Ovary (tissue), 9 donors: Measurements from ENCODE around the gene HAUS6. TPM values are rescaled to one million over a fixed set of nuclear protein-coding genes. Genes with fewer than 3 reads are reported as not detected.

Source experiments
- DNase-seq, 5 donors: peaks; one replicate each; pipeline ENCODE4 v3.0.0-alpha.2; 2019 to 2020
- H3K27ac ChIP-seq, 2 donors: fragments of 200-600 bp; one replicate each; pipeline versions ENCODE4 v1.5.1 to v1.8.0; 2019 to 2022
- H3K27me3 ChIP-seq: fragments of 200-600 bp; one replicate; pipeline ENCODE4 v1.8.0; 2022
- H3K36me3 ChIP-seq: fragments of 200-600 bp; sonication (generic); one replicate; pipeline ENCODE4 v1.5.1; 2019
- H3K4me1 ChIP-seq: one replicate; pipeline ENCODE4 v1.8.1; 2013; ENCODE audit warnings: mild to moderate bottlenecking, moderate library complexity; ENCODE audit not compliant: insufficient read depth
- H3K4me3 ChIP-seq: fragments of 200-600 bp; sonication (generic); one replicate; pipeline ENCODE4 v1.5.1; 2017
- H3K9me3 ChIP-seq, 2 donors: fragments of 200-600 bp in 1 of 2; sonication (generic) in 1 of 2; one replicate each; pipeline versions ENCODE4 v1.5.1 to v1.8.1; 2013 to 2019; ENCODE audit warnings: mild to moderate bottlenecking in 1 of 2, moderate library complexity in 1 of 2
- EP300 ChIP-seq: sonication (generic); formaldehyde crosslinking; IDR thresholded peaks from one replicate; pipeline ENCODE4 v1.6.1; 2017; ENCODE audit warnings: antibody characterized with exemption
- POLR2A ChIP-seq: fragments of 450-650 bp; IDR thresholded peaks from one replicate; pipeline ENCODE4 v1.6.1; 2017; ENCODE audit warnings: antibody characterized with exemption, mild to moderate bottlenecking, moderate library complexity
- WGBS, 3 donors: extraction: QIAGEN DNeasy Blood & Tissue Kit in 1 of 3; methylation state at CpG; one replicate each; pipeline versions ENCODE4 v1.1.5 to v1.1.7; 2013 to 2017; 5-methylcytosine and 5-hydroxymethylcytosine counted together
- intact Hi-C, 4 donors: fragments of 100-400 bp; cut with DNase I; formaldehyde crosslinking; loops; one replicate each; pipeline versions ENCODE4 v1.11.0 to v1.15.1; 2022 to 2023
- polyA plus RNA-seq, 2 donors: library from polyadenylated mRNA; stranded (reverse); fragments of 200-250 nt in 1 of 2; fragments of 350-450 nt in 1 of 2; fragmentation: Illumina TruSeq in 1 of 2; extraction: RNeasy Lipid Tissue Mini Kit (QIAGEN cat#74804) in 1 of 2; gene quantifications; one replicate each; pipeline ENCODE4 v1.2.3, GENCODE V29; 2013 to 2014
- total RNA-seq, 7 donors: library from RNA; depleted of rRNA in 2 of 7; stranded (reverse); fragments of >200 nt in 2 of 7; fragmentation: NEBNext Ultra II Directional in 3 of 7; extraction: Animal tissue kit (Norgen Biotek cat#: 25700) in 3 of 7; gene quantifications; one replicate each; pipeline versions ENCODE4 v1.1.0 to v1.2.4, GENCODE V29; 2016 to 2023
- TF ChIP-seq, protein P1 (sequence below), 3 donors: fragments of 450-650 bp in 2 of 3; fragments of 200-600 bp in 1 of 3; IDR thresholded peaks; one replicate each; pipeline versions ENCODE4 v1.5.1 to v1.8.0; 2016 to 2022; ENCODE audit warnings: antibody characterized with exemption in 3 of 3, mild to moderate bottlenecking in 1 of 3
- donor health status: DM: no; HTN: no; CAD: no; lungs with moderate emphysema.
- donor health status: DM: no; HTN: no; CAD: no.
- donor health status: Bipolar disorder and iron deficiency.
- donor health status: DM: yes; HTN: yes; CAD: no.
- donor health status: DM: no; HTN: no; CAD: no.
- donor health status: DM: yes; HTN: yes; CAD: no.

Gene HAUS6
- total and polyA plus RNA-seq, 9 donors, result 4.6 to 13.1 (median 9.7) TPM

DNA sequence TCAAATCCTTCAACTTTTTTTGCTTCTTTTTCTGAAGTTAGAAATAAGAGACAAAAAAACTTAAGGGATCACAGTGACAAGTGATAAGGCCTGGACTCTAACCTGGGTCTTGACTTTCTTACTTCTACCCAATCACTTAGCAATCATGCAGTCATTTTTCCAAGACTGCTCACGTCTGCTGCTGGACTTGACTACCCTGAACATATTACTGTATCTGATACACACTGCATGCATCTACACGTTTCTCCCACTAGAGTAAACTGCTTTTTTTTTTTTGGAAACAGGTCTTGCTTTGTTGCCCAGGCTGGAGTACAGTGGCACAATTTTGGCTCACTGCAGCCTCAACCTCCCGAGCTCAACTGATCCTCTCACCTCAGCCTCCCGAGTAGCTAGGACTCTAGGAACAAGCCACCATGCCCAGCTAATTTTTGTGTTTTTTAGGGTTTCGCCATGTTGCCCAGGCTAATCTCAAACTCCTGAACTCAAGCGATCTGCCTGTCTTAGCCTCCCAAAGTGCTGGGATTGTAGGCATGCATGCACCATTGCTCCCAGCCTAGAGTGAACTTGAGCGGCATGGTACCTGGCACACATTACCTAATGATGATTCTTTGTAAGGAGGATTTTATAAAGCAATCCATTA, 17.2 kb upstream of the HAUS6 start:
- intact Hi-C loops, result loop anchor here in 2 of 4 donors (10.0 kb wide), 1 partner anchor 55 kb away; no protein-coding TSS in a partner anchor
- no peaks in the 10 kb centered on the region for H3K4me1 ChIP-seq
- TF ChIP-seq EP300, result no peak
- no peak for TF ChIP-seq POLR2A
- TF ChIP-seq, protein P1, sequence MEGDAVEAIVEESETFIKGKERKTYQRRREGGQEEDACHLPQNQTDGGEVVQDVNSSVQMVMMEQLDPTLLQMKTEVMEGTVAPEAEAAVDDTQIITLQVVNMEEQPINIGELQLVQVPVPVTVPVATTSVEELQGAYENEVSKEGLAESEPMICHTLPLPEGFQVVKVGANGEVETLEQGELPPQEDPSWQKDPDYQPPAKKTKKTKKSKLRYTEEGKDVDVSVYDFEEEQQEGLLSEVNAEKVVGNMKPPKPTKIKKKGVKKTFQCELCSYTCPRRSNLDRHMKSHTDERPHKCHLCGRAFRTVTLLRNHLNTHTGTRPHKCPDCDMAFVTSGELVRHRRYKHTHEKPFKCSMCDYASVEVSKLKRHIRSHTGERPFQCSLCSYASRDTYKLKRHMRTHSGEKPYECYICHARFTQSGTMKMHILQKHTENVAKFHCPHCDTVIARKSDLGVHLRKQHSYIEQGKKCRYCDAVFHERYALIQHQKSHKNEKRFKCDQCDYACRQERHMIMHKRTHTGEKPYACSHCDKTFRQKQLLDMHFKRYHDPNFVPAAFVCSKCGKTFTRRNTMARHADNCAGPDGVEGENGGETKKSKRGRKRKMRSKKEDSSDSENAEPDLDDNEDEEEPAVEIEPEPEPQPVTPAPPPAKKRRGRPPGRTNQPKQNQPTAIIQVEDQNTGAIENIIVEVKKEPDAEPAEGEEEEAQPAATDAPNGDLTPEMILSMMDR (IDR thresholded peaks at IDR 0.05), result no peak
- DNase-seq, result no peak
- no peak overlapping the region for H3K27ac ChIP-seq
- H3K27me3 ChIP-seq, result no peaks in the 10 kb centered on the region
- H3K9me3 ChIP-seq, result no peaks in the 10 kb centered on the region
- 89 to 91% (median 89%) methylated on average over 7 of the region's 7 CpGs for WGBS, 3 donors
- no peaks in the 10 kb centered on the region for H3K36me3 ChIP-seq
- H3K4me3 ChIP-seq, result no peak overlapping the region

DNA sequence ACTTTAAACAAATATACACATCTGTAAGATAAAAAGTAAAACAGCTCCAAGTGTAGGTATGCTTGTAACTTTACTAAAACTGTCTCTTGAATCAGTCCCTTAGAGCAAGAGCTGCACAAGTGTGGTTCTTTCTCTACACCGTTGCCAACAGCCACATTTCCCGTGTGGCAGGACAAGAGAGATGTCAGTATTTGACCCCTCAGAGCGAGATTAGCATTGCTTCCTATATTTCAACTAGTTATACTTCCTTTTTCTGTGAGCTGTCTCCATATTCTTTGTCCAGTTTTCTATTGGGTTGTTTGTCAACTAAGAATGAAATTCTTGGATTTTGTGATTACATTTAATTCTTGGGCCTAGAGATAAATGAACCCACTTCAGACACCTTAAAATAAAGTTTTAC, 16.5 kb upstream of the HAUS6 start:
- intact Hi-C loops, result no loop called here
- H3K9me3 ChIP-seq, result no peaks in the 10 kb centered on the region
- DNase-seq, result no peak
- H3K27me3 ChIP-seq, result no peaks in the 10 kb centered on the region
- WGBS, 3 donors, result 53 to 72% (median 69%) methylated on average over 3 of the region's 3 CpGs
- no peaks in the 10 kb centered on the region for H3K36me3 ChIP-seq
- no peaks in the 10 kb centered on the region for H3K4me1 ChIP-seq
- TF ChIP-seq, protein P1 (IDR thresholded peaks at IDR 0.05), result no peak
- TF ChIP-seq POLR2A (no peak), EP300 (no peak)
- no peak overlapping the region for H3K27ac ChIP-seq
- H3K4me3 ChIP-seq, result no peak overlapping the region

DNA sequence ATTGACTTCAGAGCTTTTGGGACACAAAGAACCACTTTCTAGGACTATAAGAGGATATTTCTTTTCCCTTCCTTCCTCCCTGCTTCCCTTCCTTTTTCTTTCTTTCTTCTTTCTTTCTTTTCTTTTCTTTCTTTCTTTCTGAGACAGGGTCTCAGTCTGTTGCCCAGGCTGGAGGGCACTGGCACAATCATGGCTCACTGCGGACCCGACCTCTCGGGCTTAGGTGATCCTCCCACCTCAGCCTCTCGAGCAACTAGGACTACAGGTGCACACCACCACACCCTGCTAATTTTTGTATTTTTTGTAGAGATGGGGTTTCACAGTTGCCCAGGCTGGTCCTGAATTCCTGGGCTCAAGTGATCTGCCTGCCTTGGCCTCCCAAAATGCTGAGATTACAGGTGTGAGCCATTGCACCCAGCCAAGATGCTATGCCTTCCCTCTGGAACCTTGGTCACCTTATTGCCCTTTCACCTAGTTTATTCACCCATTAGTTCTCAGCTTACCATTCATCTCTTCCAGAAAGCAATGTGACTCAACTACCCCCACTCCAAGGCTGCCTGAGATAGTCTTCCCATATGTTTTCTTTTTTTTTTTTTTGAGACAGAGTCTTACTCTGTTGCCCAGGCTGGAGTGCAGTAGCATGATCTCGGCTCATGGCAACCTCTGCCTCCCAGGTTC, 14.5 kb upstream of the HAUS6 start:
- no peak overlapping the region for H3K27ac ChIP-seq
- no peaks in the 10 kb centered on the region for H3K36me3 ChIP-seq
- 92 to 95% (median 95%) methylated on average over 5 of the region's 5 CpGs for WGBS, 3 donors
- no peak for DNase-seq
- no peaks in the 10 kb centered on the region for H3K27me3 ChIP-seq
- H3K9me3 ChIP-seq, result no peaks in the 10 kb centered on the region
- intact Hi-C loops, result no loop called here
- H3K4me3 ChIP-seq, result no peak overlapping the region
- TF ChIP-seq POLR2A (no peak), EP300 (no peak)
- TF ChIP-seq, protein P1 (IDR thresholded peaks at IDR 0.05), result no peak
- no peaks in the 10 kb centered on the region for H3K4me1 ChIP-seq

DNA sequence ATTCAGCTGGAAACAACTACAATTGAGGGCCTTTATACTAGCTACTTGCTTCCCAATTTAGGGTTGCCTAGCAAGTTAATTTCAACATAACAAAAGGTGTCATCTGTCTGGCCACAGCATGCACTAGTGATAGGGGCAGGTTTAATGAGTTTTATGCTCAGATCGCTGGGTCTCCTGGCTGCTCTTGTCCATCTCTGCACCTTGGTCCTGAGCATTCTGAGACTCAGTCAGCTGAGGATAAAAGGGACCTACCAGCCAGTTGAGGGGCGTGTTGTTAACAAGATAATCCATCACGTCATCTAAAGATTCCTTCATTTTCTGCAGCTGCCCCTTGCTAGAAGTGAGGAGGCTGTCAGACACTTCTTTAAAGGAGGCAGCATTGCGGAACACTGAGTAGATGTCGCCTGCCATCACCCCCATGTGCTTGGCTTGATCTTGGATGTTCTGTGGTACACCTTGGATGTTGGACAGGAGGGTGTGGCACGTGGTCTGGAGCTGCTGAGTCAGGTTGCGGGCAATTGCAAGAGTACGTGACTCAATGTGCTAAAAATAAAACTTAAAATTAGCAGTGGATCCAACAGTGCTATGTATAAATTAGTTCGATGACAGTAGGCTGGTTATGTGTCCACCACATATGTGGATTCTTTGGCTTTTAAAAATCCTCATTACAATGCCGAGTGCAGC, 13.5 kb upstream of the HAUS6 start:
- Histone ChIP-seq H3K4me3 (no peak overlapping the region), H3K36me3 (no peaks in the 10 kb centered on the region), H3K27ac (no peak overlapping the region), H3K9me3 (no peaks in the 10 kb centered on the region), H3K27me3 (no peaks in the 10 kb centered on the region), H3K4me1 (no peaks in the 10 kb centered on the region)
- TF ChIP-seq POLR2A (no peak), EP300 (no peak)
- TF ChIP-seq, protein P1 (IDR thresholded peaks at IDR 0.05), result no peak
- intact Hi-C loops, result no loop called here
- WGBS, 3 donors, result 84 to 87% (median 84%) methylated on average over 10 of the region's 10 CpGs
- DNase-seq, result no peak
